GM06990 (cell line): ENCODE data around the gene KIF25.

ENCODE experiments used
- DNase-seq: peaks from one replicate; pipeline ENCODE4 v3.0.0-alpha.2; 2011; ENCODE audit not compliant: insufficient read length; ENCODE audit errors: extremely low read depth
- H3K27me3 ChIP-seq: replicated peaks from 2 replicates; pipeline ENCODE4 v1.6.0; 2011; ENCODE audit warnings: low read length; ENCODE audit not compliant: control insufficient read depth, insufficient read depth
- H3K36me3 ChIP-seq: 2 replicates; pipeline ENCODE4 v1.5.1; 2011; ENCODE audit warnings: low read length; ENCODE audit not compliant: control insufficient read depth, insufficient read depth
- H3K4me3 ChIP-seq: replicated peaks from 2 replicates; pipeline ENCODE4 v1.5.1; 2011; ENCODE audit warnings: low read depth, mild to moderate bottlenecking, control low read depth, low read length
- CTCF ChIP-seq: IDR thresholded peaks from 2 replicates; pipeline ENCODE4 v1.5.1; 2011; ENCODE audit warnings: low read length, control low read depth, mild to moderate bottlenecking, inconsistent platforms; ENCODE audit not compliant: insufficient read depth, poor library complexity, severe bottlenecking

KIF25 gene

GRCh38 chr6:168022488-168023321, 25.2 kb downstream of the KIF25 start:
- no peak for TF ChIP-seq CTCF
- DNase-seq: no peak
- H3K4me3 ChIP-seq: no peak overlapping the region

GRCh38 chr6:168024951-168025510, 27.6 kb downstream of the KIF25 start:
- Histone ChIP-seq H3K36me3 (no peaks in the 10 kb centered on the region), H3K27me3 (no peaks in the 10 kb centered on the region), H3K4me3 (no peak overlapping the region)
- DNase-seq: no peak
- no peak for TF ChIP-seq CTCF

More at GRCh38 chr6:168022488-168023321, 25.2 kb downstream of the KIF25 start:
- Histone ChIP-seq H3K36me3 (no peaks in the 10 kb centered on the region), H3K27me3 (no peaks in the 10 kb centered on the region)

GRCh38 chr6:168025831-168026710, 28.6 kb downstream of the KIF25 start:
- DNase-seq: no peak
- no peaks in the 10 kb centered on the region for H3K27me3 ChIP-seq
- H3K36me3 ChIP-seq: no peaks in the 10 kb centered on the region
- H3K4me3 ChIP-seq: no peak overlapping the region
- TF ChIP-seq CTCF: no peak

- no peaks in the 10 kb centered on the region for H3K27me3 ChIP-seq
- no peaks in the 10 kb centered on the region for H3K36me3 ChIP-seq
- H3K4me3 ChIP-seq: no peak overlapping the region
- no peak for DNase-seq
- TF ChIP-seq CTCF: no peak
Measured at GRCh38 chr6:168026925-168027324, 29.5 kb downstream of the KIF25 start.

GRCh38 chr6:168027521-168027920, 30.1 kb downstream of the KIF25 start:
- DNase-seq: no peak
- no peaks in the 10 kb centered on the region for H3K27me3 ChIP-seq
- H3K36me3 ChIP-seq: no peaks in the 10 kb centered on the region
- TF ChIP-seq CTCF: no peak
- no peak overlapping the region for H3K4me3 ChIP-seq
